ENCODE data around the gene HECW1.

Gene HECW1

DNA sequence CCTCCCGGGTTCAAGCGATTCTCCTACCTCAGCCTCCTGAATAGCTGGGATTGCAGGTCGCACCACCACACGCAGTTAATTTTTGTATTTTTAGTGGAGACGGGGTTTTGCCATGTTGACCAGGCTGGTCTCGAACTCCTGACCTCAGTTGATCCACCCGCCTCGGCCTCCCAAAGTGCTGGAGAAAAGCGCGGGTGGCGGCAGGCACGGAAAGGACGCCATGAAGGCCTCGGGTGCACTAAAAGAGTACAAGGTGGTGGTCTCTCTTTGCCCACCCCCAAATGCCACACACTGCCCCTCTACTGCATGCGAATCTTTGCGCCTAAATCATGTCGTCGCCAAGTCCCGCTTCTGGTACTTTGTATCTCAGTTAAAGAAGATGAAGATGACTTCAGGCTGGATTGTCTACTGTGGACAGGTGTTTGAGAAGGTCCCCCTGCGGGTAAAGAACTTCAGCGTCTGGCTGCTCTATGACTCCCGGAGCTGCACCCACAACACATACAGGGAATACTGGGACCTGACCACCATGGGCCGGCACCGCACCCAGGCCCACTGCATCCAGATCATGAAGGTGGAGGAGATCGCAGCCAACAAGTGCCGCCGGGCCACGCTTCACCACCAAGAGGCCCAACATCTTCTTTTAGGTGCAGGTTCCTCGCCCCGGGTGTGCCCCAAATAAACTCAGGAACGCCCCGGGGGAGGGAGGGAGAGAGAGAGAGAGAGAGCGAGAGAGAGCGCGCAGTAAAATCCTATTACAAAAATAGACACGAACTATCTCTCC is 161.7 kb downstream of the HECW1 start:
- ATAC-seq: no peak

DNA sequence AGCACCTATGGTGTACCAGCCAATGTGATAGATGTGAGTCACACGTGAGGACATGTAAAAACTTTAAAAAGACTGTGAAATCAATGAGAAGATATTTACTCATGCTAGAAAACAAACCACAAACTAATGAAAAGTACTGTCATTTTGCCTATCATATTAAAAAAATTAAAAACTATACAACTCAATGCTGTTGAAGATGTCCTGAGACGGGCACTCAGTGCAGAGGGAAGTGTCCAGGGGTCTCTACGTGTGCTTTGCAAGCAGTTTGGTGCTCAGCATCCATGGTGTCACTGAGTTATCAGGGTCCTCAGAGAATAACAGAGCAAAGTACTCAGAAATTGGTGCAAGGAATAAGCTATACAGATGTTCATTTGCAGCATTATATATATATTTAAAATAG is 162.3 kb downstream of the HECW1 start:
- no peak for ATAC-seq

DNA sequence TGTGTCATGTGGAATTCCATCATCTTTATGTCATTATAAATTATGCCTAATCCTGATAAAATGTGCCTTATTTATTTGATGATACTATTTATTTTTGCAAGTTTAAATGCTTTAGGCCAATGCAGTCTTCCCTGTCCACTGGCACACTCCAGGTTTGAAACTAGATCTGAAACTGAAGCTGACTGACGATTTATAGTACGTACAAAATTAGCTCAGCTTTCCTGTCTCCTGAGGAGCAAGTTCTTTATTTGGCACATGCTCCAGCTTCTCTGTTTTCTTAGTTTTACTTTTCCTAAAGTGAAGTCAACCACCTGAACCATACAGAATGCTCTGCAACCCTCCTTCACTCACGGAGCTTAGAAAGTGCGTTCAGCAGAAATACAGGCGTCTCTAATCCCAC is 164.1 kb downstream of the HECW1 start:
- no peak for ATAC-seq

DNA sequence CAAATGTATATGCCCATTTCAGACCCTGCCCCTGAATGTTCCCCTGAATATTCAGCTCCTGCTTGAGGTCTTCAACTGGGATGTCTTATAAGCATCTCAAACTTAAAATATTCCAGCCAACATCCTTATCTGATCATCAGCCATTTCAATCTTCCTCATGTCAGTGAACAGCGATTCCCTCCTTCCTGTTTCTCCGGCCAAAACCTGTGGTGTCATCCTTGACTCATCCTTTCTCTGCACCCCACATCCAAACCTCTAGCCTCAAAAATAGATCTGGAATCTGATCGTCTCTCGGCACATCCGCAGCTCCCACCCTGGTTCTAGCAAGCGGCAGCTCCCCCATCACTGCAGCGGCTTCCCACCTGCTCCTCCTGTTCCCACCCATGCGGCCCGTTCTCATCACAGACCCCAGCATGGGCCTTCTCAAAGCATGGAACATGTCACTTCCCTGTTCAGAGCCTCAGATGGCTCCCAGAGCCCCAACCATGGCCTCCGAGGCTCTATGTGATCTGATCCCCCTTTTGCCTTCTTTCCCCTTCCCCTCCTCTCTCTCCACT is 165.7 kb downstream of the HECW1 start:
- no peak for ATAC-seq

DNA sequence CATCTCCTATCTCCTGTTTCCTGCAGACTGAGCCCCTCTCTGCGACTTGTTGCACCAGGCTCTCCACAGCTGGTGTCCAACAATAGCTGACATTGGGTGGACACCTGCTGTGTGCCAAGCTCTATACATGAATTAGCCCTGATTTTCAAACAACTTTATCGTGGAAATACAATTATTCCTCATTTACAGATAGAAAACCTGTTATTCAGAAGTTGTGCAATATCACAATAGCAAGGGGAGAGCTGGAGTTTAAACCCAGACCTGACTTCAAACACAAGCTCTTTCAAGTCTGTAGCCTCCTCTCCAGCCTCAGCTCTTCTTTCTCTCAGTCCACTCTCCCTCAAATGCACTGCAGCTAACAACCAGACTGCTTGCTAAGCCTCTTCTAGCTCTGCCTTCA is 168.8 kb downstream of the HECW1 start:
- no peak for ATAC-seq

DNA sequence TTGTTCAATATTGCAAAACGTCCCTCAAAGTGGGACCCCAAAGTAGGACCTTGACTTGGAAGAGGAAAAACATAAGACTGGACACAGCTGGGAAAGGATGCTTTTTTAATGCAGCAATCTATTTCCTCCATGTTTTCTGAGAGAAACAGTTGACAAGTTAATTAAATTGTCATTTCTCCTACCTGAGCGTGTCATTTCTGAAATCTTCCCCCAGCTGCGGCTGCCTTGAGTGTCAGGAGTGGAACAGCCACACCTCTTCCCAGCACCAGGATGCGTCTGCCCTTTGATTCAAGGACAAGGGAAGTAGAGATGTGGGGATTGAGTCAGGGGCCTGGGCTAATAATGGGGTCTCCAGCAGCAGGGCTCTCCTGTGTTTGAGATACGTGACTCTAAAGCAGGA is 171.3 kb downstream of the HECW1 start:
- ATAC-seq: no peak

DNA sequence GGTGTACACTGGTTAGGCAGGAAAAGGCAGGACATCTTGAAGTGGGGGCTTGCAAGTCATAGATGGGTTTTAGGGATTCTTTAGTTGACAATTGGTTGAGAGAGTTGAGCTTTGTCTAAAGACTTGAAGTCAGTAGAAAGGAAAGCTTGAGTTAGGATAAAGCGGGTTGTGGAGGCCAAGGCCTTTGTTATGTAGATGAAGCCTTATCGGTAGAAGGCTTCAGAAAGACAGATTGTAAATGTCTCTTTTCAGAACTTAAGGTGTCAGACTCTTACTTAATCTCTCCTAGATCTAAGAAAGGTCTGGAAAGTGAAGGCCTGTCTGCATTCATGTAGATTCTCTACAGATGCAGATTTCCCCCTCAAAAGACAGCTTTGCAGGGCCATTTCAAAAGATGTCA is 177.4 kb downstream of the HECW1 start:
- ATAC-seq: no peak

DNA sequence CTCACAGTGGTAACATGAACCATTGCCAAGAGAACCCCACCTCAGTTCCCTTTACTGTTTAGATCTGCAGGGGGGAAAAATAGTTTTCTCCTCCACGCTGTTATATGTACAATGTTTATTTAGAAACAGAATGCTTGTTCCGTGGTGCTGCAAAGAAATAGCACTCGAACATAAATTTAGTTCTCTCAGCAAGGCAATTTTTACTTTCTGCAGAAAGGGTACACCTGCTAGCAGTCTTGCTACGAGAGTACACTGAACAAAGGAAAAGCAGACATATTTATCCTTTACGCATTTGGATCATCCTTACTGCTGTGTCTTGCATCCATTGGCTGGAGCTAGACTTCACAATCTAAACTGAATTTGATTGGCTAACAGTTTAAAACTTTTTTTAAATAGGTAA is 178.5 kb downstream of the HECW1 start:
- no peak for ATAC-seq

DNA sequence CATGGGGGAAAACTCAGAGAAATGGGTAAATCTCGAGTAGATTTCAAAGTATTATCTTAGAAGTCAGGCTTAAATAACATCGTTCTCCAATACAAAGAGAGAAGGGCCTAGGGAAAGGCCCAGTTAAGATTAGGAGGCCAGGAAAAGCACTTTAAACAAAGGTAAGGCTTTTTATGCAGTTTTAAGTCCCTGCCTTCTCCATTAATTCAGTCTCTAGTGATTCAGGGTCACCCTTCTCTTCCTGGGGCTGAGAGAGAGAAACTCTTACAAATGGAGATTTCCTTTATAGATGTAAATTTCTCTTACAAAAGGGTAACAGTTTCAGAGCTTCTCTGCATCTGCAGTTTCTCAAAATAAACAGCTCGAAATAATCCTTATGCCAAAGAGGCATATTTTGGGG is 179.3 kb downstream of the HECW1 start:
- no peak for ATAC-seq

DNA sequence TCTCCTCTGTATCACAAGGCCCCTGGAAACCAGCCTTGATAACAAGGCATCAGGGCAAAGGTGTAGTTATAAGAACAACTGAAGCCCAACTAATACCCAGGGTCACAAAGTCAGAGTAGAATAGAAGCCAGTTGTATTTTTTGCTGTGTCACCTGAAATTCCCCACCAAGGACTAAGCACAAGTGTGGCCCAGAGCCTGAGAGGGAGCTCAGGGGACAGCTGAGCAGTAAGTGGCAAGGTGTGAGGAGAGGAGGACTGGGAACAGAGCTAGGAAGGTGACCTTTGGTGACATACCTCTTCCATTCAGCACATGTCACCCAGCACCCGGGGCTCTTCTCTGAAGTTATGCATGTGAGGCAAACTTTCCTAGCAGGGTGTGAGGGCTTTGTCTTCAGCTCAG is 179.9 kb downstream of the HECW1 start:
- no peak for ATAC-seq

DNA sequence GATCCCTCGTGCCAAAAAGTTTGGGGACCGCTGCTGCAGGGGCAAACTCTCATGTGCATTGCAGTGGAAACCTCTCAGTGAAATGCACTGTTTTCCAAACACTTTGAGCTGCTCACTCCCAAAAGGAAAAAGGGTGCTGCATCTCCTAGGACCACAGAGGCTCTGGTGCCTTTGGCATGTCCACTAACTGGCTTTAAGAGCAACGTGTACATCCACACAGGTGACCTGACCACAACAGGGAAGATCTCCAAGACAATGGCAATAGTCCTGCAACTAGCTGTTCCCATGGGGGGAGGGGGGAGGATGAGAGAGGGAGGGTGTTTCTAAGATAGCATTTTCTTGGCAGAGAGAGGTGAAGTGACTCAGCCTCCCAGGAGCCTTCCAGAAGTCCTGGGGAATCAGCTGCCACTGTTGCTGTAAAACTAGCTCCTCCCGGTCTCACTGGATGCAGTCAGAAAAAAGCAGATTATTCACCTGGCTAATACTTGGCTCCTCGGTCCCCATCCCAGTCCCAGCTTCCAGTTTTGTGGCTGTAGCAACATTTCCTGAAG is 181.7 kb downstream of the HECW1 start:
- ATAC-seq: no peak

DNA sequence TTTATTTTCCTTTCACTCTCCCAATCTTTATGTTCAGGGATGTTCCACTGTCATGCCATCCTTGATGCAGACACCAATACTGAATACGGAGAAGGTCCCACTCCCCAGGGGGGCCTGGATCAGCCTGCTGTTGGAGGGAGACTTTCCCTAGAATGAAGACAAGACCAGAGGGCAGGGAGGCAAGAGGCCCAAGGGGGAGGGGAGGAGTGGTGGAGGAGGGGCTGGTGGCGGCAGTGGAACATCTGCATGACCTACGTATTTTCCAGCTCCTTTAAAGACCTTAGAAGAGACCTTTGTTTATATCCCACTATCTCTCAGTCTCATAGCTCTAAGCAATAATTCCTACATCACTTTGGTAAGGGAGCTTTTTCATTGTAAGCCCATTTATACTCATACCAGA is 183.0 kb downstream of the HECW1 start:
- ATAC-seq: no peak

DNA sequence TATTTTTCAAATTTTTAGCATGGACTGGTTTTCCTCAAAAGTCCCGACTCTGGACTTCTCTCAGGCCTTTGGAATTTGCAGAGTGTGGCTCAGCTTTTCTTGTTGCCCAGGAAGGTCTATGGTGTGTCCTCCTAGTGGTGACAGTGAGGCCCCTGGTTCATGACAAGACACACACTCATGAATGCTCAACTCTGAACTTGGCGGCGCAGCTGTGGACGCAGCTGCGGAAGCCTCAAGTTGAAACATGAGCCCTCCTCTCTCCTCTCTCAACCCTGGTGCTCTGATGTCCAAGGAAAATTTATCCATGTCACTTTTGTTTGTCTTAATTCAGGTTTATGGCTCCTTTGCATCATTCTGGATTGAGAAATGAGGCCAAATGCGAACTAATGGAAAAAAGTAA is 183.9 kb downstream of the HECW1 start:
- no peak for ATAC-seq

DNA sequence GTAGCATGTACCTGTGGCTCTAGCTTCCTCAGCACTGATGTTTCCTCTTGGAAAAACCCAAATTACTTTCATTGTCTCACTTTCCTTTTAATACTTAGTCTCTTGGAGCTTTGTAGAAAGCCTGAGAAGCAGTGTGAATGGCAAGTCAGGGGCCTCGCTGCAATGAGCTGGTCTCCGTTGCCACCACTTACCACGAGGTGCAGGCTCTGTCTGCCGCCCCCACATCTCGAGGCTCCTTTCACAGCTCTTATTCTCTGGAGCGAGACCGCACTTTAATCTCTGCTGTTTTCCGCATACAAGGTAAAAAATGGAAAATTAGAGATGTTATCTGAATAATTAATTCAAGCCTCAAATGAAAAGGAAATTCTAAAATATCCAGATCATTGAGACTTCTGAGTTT is 186.2 kb downstream of the HECW1 start:
- ATAC-seq: no peak

DNA sequence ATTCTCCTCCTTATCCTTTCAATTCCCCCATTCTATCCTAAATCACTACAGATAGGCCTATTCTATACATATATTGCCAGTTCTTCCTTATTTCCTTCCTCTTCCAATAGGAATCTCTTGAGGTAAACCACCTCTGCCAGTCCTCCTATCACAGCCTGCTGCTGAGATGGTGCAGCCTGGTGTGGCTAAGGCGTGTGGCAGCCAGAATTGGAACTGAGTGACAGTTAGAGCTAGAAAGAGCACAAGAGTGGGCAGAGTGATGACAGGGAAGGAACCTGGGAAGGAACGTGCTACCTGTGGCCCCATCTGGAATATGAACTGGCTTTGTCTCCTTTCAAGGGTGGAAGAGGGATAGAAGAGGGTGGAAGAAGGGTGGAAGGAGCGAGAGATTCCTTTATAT is 187.7 kb downstream of the HECW1 start:
- no peak for ATAC-seq

DNA sequence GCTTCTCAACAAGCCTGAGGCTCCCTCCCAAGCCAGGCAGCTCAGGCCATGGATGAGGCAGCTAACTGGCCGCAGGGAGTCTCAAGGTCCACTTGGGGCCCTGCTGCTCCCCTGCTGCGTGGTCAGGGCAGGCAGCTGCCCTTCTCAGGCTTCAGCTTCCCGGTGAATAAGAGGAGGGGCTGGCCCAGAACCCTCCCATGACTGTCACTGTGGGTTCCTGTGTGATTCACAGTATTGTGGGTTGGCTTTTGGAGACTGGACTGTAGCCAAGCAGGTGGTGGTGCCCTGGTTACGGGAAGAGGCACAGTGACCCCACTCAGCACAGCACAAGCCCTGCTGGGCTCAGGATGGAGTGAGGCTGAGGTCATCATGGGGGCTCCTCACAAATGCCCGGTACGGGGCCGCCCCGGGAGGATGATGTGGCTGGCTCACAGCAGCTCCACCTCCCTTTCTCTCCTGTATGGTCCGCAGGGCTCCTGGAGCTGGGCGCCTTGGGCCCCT is 189.8 kb downstream of the HECW1 start:
- ATAC-seq: peak; percentile 38 to 65

DNA sequence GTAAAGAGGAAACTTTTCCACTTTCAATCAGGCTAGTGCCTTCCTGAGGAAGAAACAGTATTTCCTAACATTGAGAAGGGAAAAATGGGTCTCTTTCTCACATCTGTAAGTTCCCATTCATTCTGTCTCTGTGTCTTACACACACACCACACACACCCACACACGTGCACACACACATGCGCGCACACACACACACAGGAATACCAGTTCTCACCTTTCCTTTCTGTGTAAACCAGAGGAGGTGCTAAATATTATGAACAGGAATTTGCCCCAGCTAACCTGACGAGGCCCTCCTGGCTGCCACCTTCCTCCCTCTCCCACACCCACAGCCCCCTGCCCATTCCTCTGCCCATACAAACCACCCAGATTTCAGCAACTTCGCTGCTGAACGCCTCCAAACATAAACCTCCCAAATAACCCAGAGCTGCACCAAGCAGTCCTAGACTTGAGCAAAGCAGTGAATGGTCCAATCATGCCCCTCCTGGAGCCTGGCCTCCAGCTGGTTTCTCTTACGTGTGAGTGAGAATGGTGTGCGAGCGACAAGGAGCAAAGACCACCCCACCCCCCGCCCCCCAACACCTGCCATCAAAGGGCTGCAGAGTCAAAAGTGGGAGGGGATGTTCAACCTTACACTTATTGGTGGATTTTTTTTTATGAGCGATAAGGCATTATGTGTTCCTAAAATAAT is 190.5 kb downstream of the HECW1 start:
- ATAC-seq: no peak

DNA sequence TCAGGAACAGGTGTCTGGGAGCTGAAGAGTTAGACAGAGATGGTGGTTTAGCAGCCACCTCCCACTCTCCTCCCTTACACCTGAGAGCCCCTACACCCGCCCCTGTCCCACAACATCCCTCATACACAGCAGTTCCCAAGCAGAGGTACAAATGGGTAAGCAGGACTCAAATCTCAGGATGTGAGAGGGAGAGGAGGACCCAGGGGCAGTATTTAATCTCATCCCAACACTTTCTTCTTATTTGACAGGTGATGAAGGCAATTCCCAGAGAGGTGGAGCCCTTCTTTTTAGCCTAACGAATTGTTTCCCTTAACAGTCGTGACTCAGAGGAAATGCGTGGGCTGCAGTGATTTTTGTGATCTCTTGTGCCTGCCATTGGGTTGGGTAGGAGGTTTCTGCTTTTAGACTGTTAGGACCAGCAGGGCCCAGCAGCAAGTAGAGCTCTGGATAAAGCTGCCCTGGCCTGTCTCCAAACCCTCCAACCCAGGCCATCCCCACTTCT is 191.3 kb downstream of the HECW1 start:
- ATAC-seq: peak; percentile 51 to 61

DNA sequence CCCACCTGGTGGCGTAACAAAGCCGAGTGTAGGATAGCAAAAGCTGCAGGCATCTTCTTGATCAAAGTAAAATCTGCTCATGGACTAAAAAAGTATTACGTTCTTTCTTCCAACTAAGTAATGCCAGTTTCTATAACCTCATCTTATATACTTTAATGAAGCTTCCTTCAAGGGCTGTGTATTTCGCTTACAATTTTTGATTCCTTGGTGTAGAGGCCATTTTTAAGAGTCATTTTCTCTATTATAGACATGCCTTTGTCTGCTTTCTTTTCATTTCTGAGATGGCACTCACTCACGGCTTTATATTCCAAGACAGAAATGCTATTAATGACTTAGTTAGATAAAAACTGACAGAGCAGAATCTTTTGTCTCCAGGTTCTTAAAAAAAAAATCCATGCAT is 194.0 kb downstream of the HECW1 start:
- no peak for ATAC-seq

DNA sequence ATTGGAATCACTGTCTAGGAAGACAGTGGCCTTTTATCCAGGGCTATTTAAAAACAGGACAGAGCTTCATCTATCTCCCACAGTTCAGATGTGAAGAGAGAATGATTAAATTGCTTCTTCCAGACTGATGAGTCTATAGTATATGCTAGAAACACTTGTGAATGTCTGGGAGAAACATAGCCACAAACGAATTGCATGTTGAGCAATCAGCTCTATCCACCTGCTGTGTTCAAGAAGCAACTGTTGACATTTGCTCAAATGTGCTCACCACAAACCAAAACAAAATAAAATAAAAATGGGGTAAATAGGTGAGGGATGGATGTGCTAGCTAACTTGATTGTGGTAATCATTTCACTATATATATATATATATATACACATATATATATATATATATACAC is 195.1 kb downstream of the HECW1 start:
- ATAC-seq: no peak

DNA sequence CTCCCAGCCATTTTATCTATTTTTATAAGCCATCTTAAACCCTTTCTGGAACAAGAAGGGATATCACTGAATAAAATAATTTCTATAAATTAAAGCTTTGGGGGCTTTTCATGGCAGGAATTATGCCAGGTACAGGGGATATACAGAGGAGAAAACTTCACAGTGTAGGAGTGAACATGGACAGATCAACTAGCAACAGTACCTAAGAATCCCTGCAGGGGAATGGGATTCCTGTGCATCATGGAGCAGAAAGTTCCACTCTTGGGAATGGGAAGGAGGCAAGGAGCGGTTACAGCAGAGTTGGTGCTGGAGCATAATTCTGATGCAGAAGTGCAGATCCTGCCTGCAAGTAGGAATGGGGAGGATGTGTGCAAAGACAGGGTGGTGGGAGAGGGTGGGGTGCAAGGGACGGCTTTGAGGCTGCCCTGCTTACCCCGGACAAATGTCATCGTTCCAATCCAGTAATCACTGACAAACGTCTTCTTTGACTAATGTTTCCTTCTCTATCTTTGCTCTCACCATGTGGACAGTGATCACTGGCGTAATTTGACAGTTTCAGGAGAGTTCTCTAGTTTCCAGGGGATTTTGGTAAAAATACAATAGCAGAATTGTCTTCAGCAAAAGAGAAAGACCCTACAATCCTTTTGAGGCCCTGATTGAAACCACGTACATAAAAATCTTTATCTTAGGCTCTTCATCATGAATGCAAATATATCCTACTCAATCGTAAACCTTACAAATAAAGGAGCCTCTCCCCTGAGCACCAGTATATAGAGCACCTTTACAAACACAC is 196.7 kb downstream of the HECW1 start:
- ATAC-seq: no peak

DNA sequence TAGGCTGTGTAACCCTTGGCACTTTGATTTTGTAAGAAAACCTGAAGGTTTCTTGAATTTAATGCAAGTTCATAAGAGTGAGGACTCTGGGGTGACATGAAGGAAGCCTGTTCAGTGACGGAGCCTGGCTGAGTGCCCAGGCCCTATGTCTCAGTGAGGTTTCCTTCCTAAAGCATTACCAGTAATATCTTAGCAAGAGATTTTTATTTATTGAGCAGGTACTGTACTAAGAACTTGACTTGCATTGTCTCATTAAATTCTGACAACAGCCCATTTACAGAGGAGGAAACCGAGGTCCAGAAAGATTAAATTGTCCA is 197.2 kb downstream of the HECW1 start:
- no peak for ATAC-seq

DNA sequence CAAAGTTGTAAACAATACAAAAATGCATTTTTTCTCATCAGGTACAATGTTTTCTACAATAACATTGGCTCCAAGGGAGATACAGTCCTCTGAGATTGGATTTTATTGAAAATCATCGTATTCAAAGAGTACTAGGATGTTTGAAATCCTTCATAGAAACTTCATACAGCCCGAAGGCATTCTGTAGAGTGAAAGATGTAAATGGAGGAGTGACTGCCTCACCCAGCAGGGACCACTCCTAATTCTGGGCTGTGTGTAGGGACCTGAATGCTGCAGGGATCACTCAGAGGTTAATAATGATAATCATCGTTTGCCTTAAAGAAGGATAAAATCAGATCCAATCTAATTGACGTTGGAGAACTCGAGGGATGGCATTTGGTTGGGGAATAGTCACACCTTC is 198.6 kb downstream of the HECW1 start:
- ATAC-seq: no peak

All from activated CD4-positive, CD25-positive, alpha-beta regulatory T cell treated with anti-CD3 and anti-CD28 coated beads, Interleukin-2, amount 50 U/mL, for 24 hours (primary cell).